ENCODE results near the gene CNNM2.

CNNM2 gene

GRCh38 chr10:103007017-103007416 is 88.9 kb downstream of the CNNM2 start:
- H3K27ac ChIP-seq (ENCODE audit: extremely low read depth, low read depth, low read length) = no peak overlapping the region
- TF ChIP-seq ZNF501 (tag by site-specific recombination; IDR thresholded peaks at IDR 0.05) (no peak), SP2 (tag by site-specific recombination; IDR thresholded peaks at IDR 0.05) (no peak), ZNF707 (tag by site-specific recombination; IDR thresholded peaks at IDR 0.05) (no peak), ZNF138 (tag by site-specific recombination; IDR thresholded peaks at IDR 0.05; ENCODE audit: borderline replicate concordance) (no peak), ZBTB8A (tag by site-specific recombination; IDR thresholded peaks at IDR 0.05) (no peak), ZNF423 (tag by site-specific recombination; IDR thresholded peaks at IDR 0.05) (no peak), ZNF768 (tag by site-specific recombination; IDR thresholded peaks at IDR 0.05) (no peak)
- H3K9me3 ChIP-seq (ENCODE audit: control insufficient read depth, insufficient read depth, low read depth, low read length) = no peaks in the 10 kb centered on the region
- POLR2A ChIA-PET = no interaction called here
- H3K36me3 ChIP-seq (ENCODE audit: control insufficient read depth in 2 of 2, insufficient read depth in 1 of 2, low read length in 2 of 2) = no peaks in the 10 kb centered on the region; a peak in 1 of 3 replicates
- H3K4me1 ChIP-seq (ENCODE audit: control insufficient read depth, insufficient read depth, low read length) = no peaks in the 10 kb centered on the region
- CTCF ChIA-PET = no interaction called here
- no peak overlapping the region for H3K4me3 ChIP-seq (ENCODE audit: low read depth, low read length)

- H3K27ac ChIP-seq (ENCODE audit: extremely low read depth, low read depth, low read length) = no peak overlapping the region
- TF ChIP-seq ZNF133 (tag by site-specific recombination; IDR thresholded peaks at IDR 0.05) (no peak), ZNF121 (tag by site-specific recombination; IDR thresholded peaks at IDR 0.05) (no peak), PRDM1 (tag by site-specific recombination; IDR thresholded peaks at IDR 0.05) (peak; percentile 52; the same call in 1 of the 2 replicates), ZNF600 (tag by site-specific recombination; IDR thresholded peaks at IDR 0.05) (no peak), ZNF76 (tag by site-specific recombination; IDR thresholded peaks at IDR 0.05; ENCODE audit: borderline replicate concordance, low read depth) (no peak), ZBTB26 (tag by site-specific recombination; optimal IDR thresholded peaks at IDR 0.05) (no peak)
- TF ChIP-seq, protein P1, sequence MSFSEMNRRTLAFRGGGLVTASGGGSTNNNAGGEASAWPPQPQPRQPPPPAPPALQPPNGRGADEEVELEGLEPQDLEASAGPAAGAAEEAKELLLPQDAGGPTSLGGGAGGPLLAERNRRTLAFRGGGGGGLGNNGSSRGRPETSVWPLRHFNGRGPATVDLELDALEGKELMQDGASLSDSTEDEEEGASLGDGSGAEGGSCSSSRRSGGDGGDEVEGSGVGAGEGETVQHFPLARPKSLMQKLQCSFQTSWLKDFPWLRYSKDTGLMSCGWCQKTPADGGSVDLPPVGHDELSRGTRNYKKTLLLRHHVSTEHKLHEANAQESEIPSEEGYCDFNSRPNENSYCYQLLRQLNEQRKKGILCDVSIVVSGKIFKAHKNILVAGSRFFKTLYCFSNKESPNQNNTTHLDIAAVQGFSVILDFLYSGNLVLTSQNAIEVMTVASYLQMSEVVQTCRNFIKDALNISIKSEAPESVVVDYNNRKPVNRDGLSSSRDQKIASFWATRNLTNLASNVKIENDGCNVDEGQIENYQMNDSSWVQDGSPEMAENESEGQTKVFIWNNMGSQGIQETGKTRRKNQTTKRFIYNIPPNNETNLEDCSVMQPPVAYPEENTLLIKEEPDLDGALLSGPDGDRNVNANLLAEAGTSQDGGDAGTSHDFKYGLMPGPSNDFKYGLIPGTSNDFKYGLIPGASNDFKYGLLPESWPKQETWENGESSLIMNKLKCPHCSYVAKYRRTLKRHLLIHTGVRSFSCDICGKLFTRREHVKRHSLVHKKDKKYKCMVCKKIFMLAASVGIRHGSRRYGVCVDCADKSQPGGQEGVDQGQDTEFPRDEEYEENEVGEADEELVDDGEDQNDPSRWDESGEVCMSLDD (tag by site-specific recombination; IDR thresholded peaks at IDR 0.05) = no peak
- CTCF ChIA-PET = interaction anchor here (0.6 kb wide), 1 partner anchor 180 kb away, joined by 3 read pairs; no protein-coding TSS in a partner anchor
- POLR2A ChIA-PET = no interaction called here
- no peaks in the 10 kb centered on the region for H3K9me3 ChIP-seq (ENCODE audit: control insufficient read depth, insufficient read depth, low read depth, low read length)
- no peak overlapping the region for H3K4me3 ChIP-seq (ENCODE audit: low read depth, low read length)
- H3K36me3 ChIP-seq (ENCODE audit: control insufficient read depth in 2 of 2, insufficient read depth in 1 of 2, low read length in 2 of 2) = no peaks in the 10 kb centered on the region
- peaks cover 10% of the 10 kb centered on the region; the same call in 1 of the 2 replicates for H3K4me1 ChIP-seq (ENCODE audit: control insufficient read depth, insufficient read depth, low read length)
These were observed 95.3 kb downstream of the CNNM2 start for GRCh38 chr10:103013416-103013815.

DNA sequence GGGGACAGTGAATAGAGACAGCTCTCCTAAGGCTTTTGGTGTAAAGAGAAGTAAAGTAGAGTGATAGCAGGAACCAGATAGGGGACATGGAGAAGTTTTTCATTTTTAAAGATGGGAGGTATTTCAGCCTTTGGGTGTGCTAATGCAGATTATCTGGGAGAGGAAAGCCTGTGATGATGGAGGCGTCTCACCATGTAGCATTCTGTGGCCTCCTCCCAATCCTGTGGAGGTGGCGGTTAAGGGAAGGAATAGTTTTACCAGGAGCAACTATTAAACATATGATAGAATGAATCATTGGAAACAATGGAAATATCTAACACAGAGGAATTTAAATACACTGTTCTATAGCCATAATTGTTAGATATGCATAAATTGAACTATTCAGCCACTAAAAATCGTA is 101.3 kb downstream of the CNNM2 start:
- Histone ChIP-seq H3K36me3 (ENCODE audit: control insufficient read depth in 2 of 2, insufficient read depth in 1 of 2, low read length in 2 of 2) (no peaks in the 10 kb centered on the region), H3K4me1 (ENCODE audit: control insufficient read depth, insufficient read depth, low read length) (peaks cover 8% of the 10 kb centered on the region; the same call in 1 of the 2 replicates), H3K9me3 (ENCODE audit: control insufficient read depth, insufficient read depth, low read depth, low read length) (no peaks in the 10 kb centered on the region), H3K27ac (ENCODE audit: extremely low read depth, low read depth, low read length) (no peak overlapping the region), H3K4me3 (ENCODE audit: low read depth, low read length) (no peak overlapping the region)
- POLR2A ChIA-PET = no interaction called here
- CTCF ChIA-PET = interaction anchor here (0.6 to 0.7 kb wide), 2 partner anchors 91 to 257 kb away, joined by 3 read pairs; no protein-coding TSS in a partner anchor
- no peak for TF ChIP-seq ZFP37 (tag by site-specific recombination; IDR thresholded peaks at IDR 0.05)

Measured in HEK293 (cell line).